MM.1S (cell line): ENCODE measurements around the gene PHLDB1.

Source experiments
- DNase-seq: peaks from one replicate; pipeline ENCODE4 v3.0.0-alpha.2; 2015
- H2AFZ ChIP-seq: fragments of 300-600 bp; sonication (generic); 2 replicates; pipeline ENCODE4 v1.6.0; 2016; ENCODE audit warnings: antibody characterized with exemption, low read length
- H3F3A ChIP-seq: fragments of 300-600 bp; sonication (generic); 2 replicates; pipeline ENCODE4 v1.6.1; 2016; ENCODE audit warnings: mild to moderate bottlenecking, antibody characterized with exemption, low read length, moderate library complexity, mixed read lengths; ENCODE audit not compliant: insufficient read depth
- H3K27ac ChIP-seq: fragments of 300-600 bp; sonication (generic); 2 replicates; pipeline ENCODE4 v1.5.1; 2016; ENCODE audit warnings: mild to moderate bottlenecking, low read length
- H3K27me3 ChIP-seq: fragments of 300-600 bp; sonication (generic); replicated peaks from 2 replicates; pipeline ENCODE4 v1.6.0; 2016; ENCODE audit warnings: low read length; ENCODE audit not compliant: insufficient read depth
- H3K36me3 ChIP-seq: fragments of 300-600 bp; sonication (generic); replicated peaks from 2 replicates; pipeline ENCODE4 v1.6.1; 2016; ENCODE audit warnings: mild to moderate bottlenecking, low read length, mixed read lengths; ENCODE audit not compliant: insufficient read depth
- H3K4me1 ChIP-seq: fragments of 300-600 bp; sonication (generic); 2 replicates; pipeline ENCODE4 v1.6.1; 2016; ENCODE audit warnings: low read length, mixed read lengths
- H3K4me2 ChIP-seq: fragments of 300-600 bp; sonication (generic); 2 replicates; pipeline ENCODE4 v1.6.0; 2016; ENCODE audit warnings: low read depth, low read length
- H3K4me3 ChIP-seq: fragments of 300-600 bp; sonication (generic); 2 replicates; pipeline ENCODE4 v1.5.1; 2016; ENCODE audit warnings: low read length, mixed read lengths
- H3K79me2 ChIP-seq: fragments of 300-600 bp; sonication (generic); 2 replicates; pipeline ENCODE4 v1.6.1; 2016; ENCODE audit warnings: mixed run types, low read length, mixed read lengths
- H3K9ac ChIP-seq: fragments of 300-600 bp; sonication (generic); 2 replicates; pipeline ENCODE4 v1.6.1; 2016; ENCODE audit warnings: low read length, mixed read lengths
- H3K9me2 ChIP-seq: fragments of 300-600 bp; sonication (generic); replicated peaks from 2 replicates; pipeline ENCODE4 v1.6.1; 2016; ENCODE audit warnings: mild to moderate bottlenecking, low read length, mixed read lengths; ENCODE audit not compliant: insufficient read depth
- H3K9me3 ChIP-seq: fragments of 300-600 bp; sonication (generic); replicated peaks from 2 replicates; pipeline ENCODE4 v1.6.1; 2016; ENCODE audit warnings: mild to moderate bottlenecking, low read length, mixed read lengths; ENCODE audit not compliant: insufficient read depth
- H4K20me1 ChIP-seq: fragments of 300-600 bp; sonication (generic); 2 replicates; pipeline ENCODE4 v1.6.1; 2016; ENCODE audit warnings: mild to moderate bottlenecking, low read length, moderate library complexity, mixed read lengths; ENCODE audit not compliant: insufficient read depth
- CTCF ChIP-seq: fragments of 300-600 bp; sonication (generic); IDR thresholded peaks from 2 replicates; pipeline ENCODE4 v1.5.1; 2016; ENCODE audit warnings: antibody characterized with exemption, low read length, mixed read lengths
- EZH2 ChIP-seq: fragments of 300-600 bp; sonication (generic); optimal IDR thresholded peaks from 2 replicates; pipeline ENCODE3; 2017; ENCODE audit warnings: low read depth, mild to moderate bottlenecking, antibody characterized with exemption, low read length, mixed read lengths
- EZH2phosphoT487 ChIP-seq: fragments of 300-600 bp; sonication (generic); IDR thresholded peaks from 2 replicates; pipeline ENCODE4 v1.6.1; 2018; ENCODE audit warnings: antibody characterized with exemption, low read length

Gene PHLDB1

GRCh38 chr11:118670063-118670462 lies 62.6 kb downstream of the PHLDB1 start:
- Histone ChIP-seq H2AFZ (no peak overlapping the region), H3K36me3 (no peaks in the 10 kb centered on the region), H3F3A (no peaks in the 10 kb centered on the region), H3K9ac (no peak overlapping the region), H3K79me2 (no peaks in the 10 kb centered on the region), H3K4me1 (no peaks in the 10 kb centered on the region), H3K9me2 (no peaks in the 10 kb centered on the region), H4K20me1 (no peaks in the 10 kb centered on the region), H3K4me3 (no peak overlapping the region), H3K9me3 (no peaks in the 10 kb centered on the region), H3K4me2 (no peak overlapping the region), H3K27me3 (no peaks in the 10 kb centered on the region), H3K27ac (no peak overlapping the region)
- DNase-seq, result no peak
- TF ChIP-seq CTCF, result no peak
- no peak for TF ChIP-seq EZH2
- TF ChIP-seq EZH2phosphoT487, result no peak

GRCh38 chr11:118671254-118671653 lies 63.8 kb downstream of the PHLDB1 start:
- DNase-seq, result no peak
- H3K9ac ChIP-seq, result no peak overlapping the region
- TF ChIP-seq EZH2phosphoT487 (no peak), CTCF (no peak), EZH2 (no peak)
- no peaks in the 10 kb centered on the region for H4K20me1 ChIP-seq
- H3K4me2 ChIP-seq, result no peak overlapping the region
- no peak overlapping the region for H3K27ac ChIP-seq
- H3K79me2 ChIP-seq, result no peaks in the 10 kb centered on the region
- no peaks in the 10 kb centered on the region for H3K36me3 ChIP-seq
- H3K4me1 ChIP-seq, result no peaks in the 10 kb centered on the region
- no peaks in the 10 kb centered on the region for H3F3A ChIP-seq
- H3K9me2 ChIP-seq, result no peaks in the 10 kb centered on the region
- H3K4me3 ChIP-seq, result no peak overlapping the region
- H3K9me3 ChIP-seq, result no peaks in the 10 kb centered on the region
- H3K27me3 ChIP-seq, result no peaks in the 10 kb centered on the region
- H2AFZ ChIP-seq, result no peak overlapping the region

GRCh38 chr11:118672846-118673245 lies 65.4 kb downstream of the PHLDB1 start:
- no peaks in the 10 kb centered on the region for H3K4me1 ChIP-seq
- no peaks in the 10 kb centered on the region for H4K20me1 ChIP-seq
- H3K27ac ChIP-seq, result no peak overlapping the region
- TF ChIP-seq CTCF (no peak; the same call in 1 of the 2 replicates), EZH2phosphoT487 (no peak), EZH2 (no peak)
- no peak overlapping the region for H3K4me3 ChIP-seq
- DNase-seq, result no peak
- H3K4me2 ChIP-seq, result no peak overlapping the region
- H3K27me3 ChIP-seq, result no peaks in the 10 kb centered on the region
- H3K79me2 ChIP-seq, result no peaks in the 10 kb centered on the region
- no peaks in the 10 kb centered on the region for H3K36me3 ChIP-seq
- H2AFZ ChIP-seq, result no peak overlapping the region
- no peak overlapping the region for H3K9ac ChIP-seq
- no peaks in the 10 kb centered on the region for H3F3A ChIP-seq
- no peaks in the 10 kb centered on the region for H3K9me2 ChIP-seq
- H3K9me3 ChIP-seq, result no peaks in the 10 kb centered on the region
